Panc1 (cell line): Measurements from ENCODE around the gene DAPK1. TPM values are rescaled to one million over a fixed set of nuclear protein-coding genes. Genes with fewer than 3 reads are reported as not detected.

ENCODE experiments used
- ATAC-seq: fragments of 200-7000 bp; cut with Tn5 transposase; 2 replicates; pipeline ENCODE4 v1.9.1; 2020; ENCODE audit warnings: mild to moderate bottlenecking, moderate library complexity
- BruUV-seq: library from RNA; stranded (reverse); fragments of 400-500 nt; replicated peaks from 2 replicates; lab custom pipeline; 2021; lab: Mats Ljungman, UMichigan
- CTCF ChIA-PET: fragments of 300-600 bp; sonication (Branson Sonifier 250); formaldehyde crosslinking; loops from one replicate; lab custom pipeline; 2022; ENCODE audit warnings: antibody characterized with exemption; lab: Charles Lee
- POLR2A ChIA-PET: fragments of 300-600 bp; sonication (Branson Sonifier 250); formaldehyde crosslinking; loops from one replicate; lab custom pipeline; 2022; ENCODE audit warnings: antibody characterized with exemption; lab: Charles Lee
- DNase-seq: peaks from one replicate; pipeline ENCODE4 v3.0.0-alpha.2; 2010; ENCODE audit warnings: low read depth, low spot score
- H3K27ac ChIP-seq: 2 replicates; pipeline ENCODE4 v1.5.1; 2011; ENCODE audit warnings: mild to moderate bottlenecking, low read length, inconsistent platforms
- H3K27me3 ChIP-seq: fragments of 200-500 bp; sonication (Bioruptor generic); 2 replicates; pipeline ENCODE4 v1.6.0; 2014; ENCODE audit warnings: low read length, inconsistent platforms; ENCODE audit not compliant: control insufficient read depth, insufficient read depth
- H3K36me3 ChIP-seq: fragments of 200-500 bp; sonication (Bioruptor generic); 2 replicates; pipeline ENCODE4 v1.5.1; 2014; ENCODE audit warnings: inconsistent platforms, mild to moderate bottlenecking, low read length, moderate library complexity; ENCODE audit not compliant: control insufficient read depth, insufficient read depth
- H3K4me1 ChIP-seq: 2 replicates; pipeline ENCODE4 v1.5.1; 2011; ENCODE audit warnings: inconsistent platforms, mild to moderate bottlenecking, low read length, moderate library complexity; ENCODE audit not compliant: control insufficient read depth, insufficient read depth
- H3K4me3 ChIP-seq, 2 experiments: 2 replicates each; pipeline ENCODE4 v1.5.1; 2011 to 2012; ENCODE audit warnings: low read depth in 2 of 2, low read length in 2 of 2, mild to moderate bottlenecking in 2 of 2, inconsistent platforms in 1 of 2, moderate library complexity in 1 of 2
- H3K9me3 ChIP-seq: fragments of 200-500 bp; sonication (Bioruptor generic); 2 replicates; pipeline ENCODE4 v1.5.1; 2014; ENCODE audit warnings: low read depth, mild to moderate bottlenecking, inconsistent platforms, low read length, moderate library complexity; ENCODE audit not compliant: control insufficient read depth, insufficient read depth
- CTCF ChIP-seq: fragments of 450-650 bp; IDR thresholded peaks from 2 replicates; pipeline ENCODE4 v1.5.1; 2017; ENCODE audit warnings: mild to moderate bottlenecking
- POLR2AphosphoS5 ChIP-seq: IDR thresholded peaks from 2 replicates; pipeline ENCODE4 v1.6.1; 2012; ENCODE audit warnings: mild to moderate bottlenecking, low read depth, low read length, moderate library complexity
- REST ChIP-seq, 2 experiments: IDR thresholded peaks; 2 replicates each; pipeline ENCODE4 v1.6.1; 2011 to 2012; ENCODE audit warnings: low read depth in 2 of 2, control low read depth in 1 of 2, low read length in 1 of 2, mild to moderate bottlenecking in 1 of 2, moderate library complexity in 1 of 2; ENCODE audit not compliant: insufficient read depth in 1 of 2
- SIN3A ChIP-seq: IDR thresholded peaks from 2 replicates; pipeline ENCODE4 v1.6.1; 2012; ENCODE audit warnings: low read depth, mild to moderate bottlenecking, low read length, moderate library complexity, borderline replicate concordance; ENCODE audit not compliant: insufficient read depth
- TCF7L2 ChIP-seq: IDR thresholded peaks from 2 replicates; pipeline ENCODE4 v1.6.1; 2011; ENCODE audit warnings: mild to moderate bottlenecking, low read depth, low read length, inconsistent platforms
- in situ Hi-C: cut with HindIII; loops from 2 replicates; pipeline ENCODE4 v1.10.0; 2016; ENCODE audit warnings: low sequenced_read_pairs, low pct_unique_long_range_greater_than_20kb
- intact Hi-C: fragments of 100-400 bp; cut with micrococcal nuclease; formaldehyde crosslinking; loops from one replicate; pipeline ENCODE4 v1.10.0; 2022; ENCODE audit not compliant: unreplicated experiment
- total RNA-seq: library from RNA; stranded (reverse); gene quantifications from one replicate; pipeline ENCODE4 v1.2.1, GENCODE V29; 2021; ENCODE audit not compliant: unreplicated experiment

Gene DAPK1
- total RNA-seq, 1 experiment from 2014 or later: 0.87 TPM

GRCh38 chr9:87657190-87657589, 159.5 kb downstream of the DAPK1 start:
- no peaks in the 10 kb centered on the region for H3K27me3 ChIP-seq
- CTCF ChIA-PET: no interaction called here
- intact Hi-C loops (no loop called here), in situ Hi-C loops (no loop called here)
- POLR2A ChIA-PET: no interaction called here
- TF ChIP-seq REST (IDR thresholded peaks at IDR 0.05; ENCODE audit: insufficient read depth in 1 of 2, low read depth in 2 of 2, low read length in 1 of 2) (no peak), TCF7L2 (no peak), CTCF (no peak), POLR2AphosphoS5 (no peak), SIN3A (no peak)
- no peak overlapping the region for H3K4me3 ChIP-seq
- H3K4me1 ChIP-seq: no peaks in the 10 kb centered on the region
- H3K9me3 ChIP-seq: no peaks in the 10 kb centered on the region
- no peak for DNase-seq
- H3K36me3 ChIP-seq: no peaks in the 10 kb centered on the region
- no TSS peak for BruUV-seq
- no peak for ATAC-seq
- no peak overlapping the region for H3K27ac ChIP-seq

- H3K4me3 ChIP-seq: no peak overlapping the region
- H3K27ac ChIP-seq: no peak overlapping the region
- DNase-seq (no peak), ATAC-seq (no peak)
- TF ChIP-seq TCF7L2 (no peak), REST (IDR thresholded peaks at IDR 0.05; ENCODE audit: insufficient read depth in 1 of 2, low read depth in 2 of 2, low read length in 1 of 2) (no peak), CTCF (no peak), SIN3A (no peak), POLR2AphosphoS5 (no peak)
- no peaks in the 10 kb centered on the region for H3K9me3 ChIP-seq
- ChIA-PET CTCF (no interaction called here), POLR2A (no interaction called here)
- H3K36me3 ChIP-seq: no peaks in the 10 kb centered on the region
- H3K27me3 ChIP-seq: no peaks in the 10 kb centered on the region
- H3K4me1 ChIP-seq: no peaks in the 10 kb centered on the region
- BruUV-seq: no TSS peak
- intact Hi-C loops (no loop called here), in situ Hi-C loops (no loop called here)
Measured at GRCh38 chr9:87657893-87658292, 160.2 kb downstream of the DAPK1 start.
